22Rv1 (cell line): ENCODE results near the gene BBX.
"Not testable (repeated sequence)": the region's sequence is repeated elsewhere in the genome, so short reads cannot be mapped to it uniquely, and the experiment has no call there.

Experiments used
- H3K27ac ChIP-seq: fragments of 450-650 bp; 2 replicates; pipeline ENCODE4 v1.5.1; 2017
- CTCF ChIP-seq: fragments of 450-650 bp; IDR thresholded peaks from 2 replicates; pipeline ENCODE4 v1.5.1; 2017; ENCODE audit warnings: mild to moderate bottlenecking
- ZFX ChIP-seq: fragments of 450-650 bp; IDR thresholded peaks from 2 replicates; pipeline ENCODE4 v1.6.1; 2017; ENCODE audit warnings: antibody characterized with exemption, borderline replicate concordance

The BBX gene

GRCh38 chr3:107833722-107834416 is 311.1 kb downstream of the BBX start:
- TF ChIP-seq CTCF (no peak), ZFX (no peak)
- no peak overlapping the region for H3K27ac ChIP-seq

- not testable (repeated sequence) for H3K27ac ChIP-seq
Observed at GRCh38 chr3:107835001-107835400, 312.2 kb downstream of the BBX start.

- TF ChIP-seq ZFX: no peak
- no peak for TF ChIP-seq CTCF
- H3K27ac ChIP-seq: no peak overlapping the region
Observed at GRCh38 chr3:107837895-107838612, 315.3 kb downstream of the BBX start.

- H3K27ac ChIP-seq: no peak overlapping the region
- TF ChIP-seq CTCF (no peak), ZFX (no peak)
Observed at GRCh38 chr3:107841831-107842230, 319.1 kb downstream of the BBX start.

- TF ChIP-seq CTCF: no peak
- no peak for TF ChIP-seq ZFX
- H3K27ac ChIP-seq: no peak overlapping the region
Observed at GRCh38 chr3:107842940-107843339, 320.2 kb downstream of the BBX start.

GRCh38 chr3:107845380-107846278 is 322.9 kb downstream of the BBX start:
- no peak overlapping the region for H3K27ac ChIP-seq
- no peak for TF ChIP-seq ZFX
- TF ChIP-seq CTCF: no peak

GRCh38 chr3:107846279-107846852 is 323.6 kb downstream of the BBX start:
- peak; percentile 89 for TF ChIP-seq CTCF
- no peak for TF ChIP-seq ZFX

More at GRCh38 chr3:107846279-107846852, 323.6 kb downstream of the BBX start:
- H3K27ac ChIP-seq: no peak overlapping the region
